HCT116 (cell line): ENCODE data around the gene LACTB. TPM values are rescaled to one million over a fixed set of nuclear protein-coding genes. Genes with fewer than 3 reads are reported as not detected.

ENCODE experiments used
- ATAC-seq: fragments of 200-7000 bp; cut with Tn5 transposase; 2 replicates; pipeline ENCODE4 v1.9.1; 2020; ENCODE audit warnings: mild to moderate bottlenecking, moderate library complexity
- BruUV-seq: library from RNA; stranded (reverse); fragments of 400-500 nt; replicated peaks from 2 replicates; lab custom pipeline; 2021; lab: Mats Ljungman, UMichigan
- CTCF ChIA-PET: fragments of 300-600 bp; sonication (Branson Sonifier 250); formaldehyde crosslinking; loops from one replicate; lab custom pipeline; 2021; ENCODE audit warnings: antibody characterized with exemption; lab: Charles Lee
- POLR2A ChIA-PET: fragments of 300-600, 350-600 bp; sonication (Branson Sonifier 250); formaldehyde crosslinking; loops from one replicate; lab custom pipeline; 2021; ENCODE audit warnings: antibody characterized with exemption; lab: Charles Lee
- RAD21 ChIA-PET, 2 experiments: fragments of 300-600 bp; sonication (Branson Sonifier 250); formaldehyde crosslinking; loops; one replicate each; lab custom pipeline; 2023; ENCODE audit warnings: low total read pairs in 2 of 2; ENCODE audit not compliant: uncharacterized antibody in 2 of 2, unreplicated experiment in 2 of 2, low non-redundant PET in 1 of 2; lab: Charles Lee
- DNase-seq: peaks from one replicate; pipeline ENCODE4 v3.0.0-alpha.2; 2010; ENCODE audit warnings: low read depth, low spot score
- H2AFZ ChIP-seq: fragments of 200-600 bp; shearing (Covaris generic), sonication (generic); 2 replicates; pipeline ENCODE4 v1.6.1; 2017; ENCODE audit warnings: low read depth, mixed run types, mixed read lengths, antibody characterized with exemption, low read length; ENCODE audit not compliant: poor library complexity, severe bottlenecking
- H3K27ac ChIP-seq: 2 replicates; pipeline ENCODE4 v1.5.1; 2012; ENCODE audit warnings: low read depth, low read length
- H3K27me3 ChIP-seq: fragments of 200-600 bp; sonication (generic); 2 replicates; pipeline ENCODE4 v1.6.1; 2016; ENCODE audit warnings: mixed run types, low read length, mixed read lengths; ENCODE audit not compliant: insufficient read depth
- H3K36me3 ChIP-seq, 2 experiments: fragments of 200-500 bp in 1 of 2; fragments of 200-600 bp in 1 of 2; sonication (Bioruptor generic) in 1 of 2; sonication (generic) in 1 of 2; 2 replicates each; pipeline versions ENCODE4 v1.5.1 to v1.6.1; 2014 to 2016; ENCODE audit warnings: low read length in 2 of 2, inconsistent platforms in 1 of 2, mixed read lengths in 1 of 2, mixed run types in 1 of 2; ENCODE audit not compliant: insufficient read depth in 2 of 2, control insufficient read depth in 1 of 2
- H3K4me1 ChIP-seq, 2 experiments: fragments of 200-600 bp in 1 of 2; sonication (generic) in 1 of 2; 2 replicates each; pipeline versions ENCODE4 v1.5.1 to v1.6.1; 2012 to 2017; ENCODE audit warnings: low read length in 2 of 2, inconsistent platforms in 1 of 2, mild to moderate bottlenecking in 1 of 2, mixed read lengths in 1 of 2, mixed run types in 1 of 2, moderate library complexity in 1 of 2; ENCODE audit not compliant: insufficient read depth in 2 of 2, control insufficient read depth in 1 of 2
- H3K4me2 ChIP-seq: fragments of 200-600 bp; sonication (generic); 2 replicates; pipeline ENCODE4 v1.6.1; 2017; ENCODE audit warnings: mixed run types, low read length, mixed read lengths
- H3K4me3 ChIP-seq, 2 experiments: fragments of 200-600 bp in 1 of 2; sonication (generic) in 1 of 2; replicated peaks in 1 of 2; 2 replicates each; pipeline ENCODE4 v1.5.1; 2011 to 2016; ENCODE audit warnings: low read length in 2 of 2, control low read depth in 1 of 2, low read depth in 1 of 2, mild to moderate bottlenecking in 1 of 2, mixed read lengths in 1 of 2, mixed run types in 1 of 2
- H3K79me2 ChIP-seq: fragments of 200-600 bp; sonication (generic); 2 replicates; pipeline ENCODE4 v1.6.1; 2017; ENCODE audit warnings: mild to moderate bottlenecking, mixed run types, low read length, moderate library complexity, mixed read lengths; ENCODE audit not compliant: insufficient read depth
- H3K9ac ChIP-seq: fragments of 200-600 bp; sonication (generic); 2 replicates; pipeline ENCODE4 v1.6.1; 2016; ENCODE audit warnings: low read length, mixed read lengths
- H3K9me2 ChIP-seq: fragments of 200-600 bp; sonication (generic), shearing (Covaris generic); 2 replicates; pipeline ENCODE4 v1.6.1; 2017; ENCODE audit warnings: mixed run types, mild to moderate bottlenecking, moderate library complexity; ENCODE audit not compliant: insufficient read depth
- H3K9me3 ChIP-seq, 2 experiments: fragments of 200-500 bp in 1 of 2; fragments of 200-600 bp in 1 of 2; sonication (Bioruptor generic) in 1 of 2; sonication (generic) in 1 of 2; 2 replicates each; pipeline ENCODE4 v1.6.1; 2014 to 2017; ENCODE audit warnings: low read length in 2 of 2, mixed read lengths in 2 of 2, inconsistent platforms in 1 of 2, low read depth in 1 of 2, mild to moderate bottlenecking in 1 of 2, mixed run types in 1 of 2, moderate library complexity in 1 of 2; ENCODE audit not compliant: control insufficient read depth in 1 of 2, insufficient read depth in 1 of 2
- H4K20me1 ChIP-seq: fragments of 200-600 bp; sonication (generic), shearing (Covaris generic); 2 replicates; pipeline ENCODE4 v1.6.1; 2017; ENCODE audit warnings: mixed run types, mild to moderate bottlenecking, moderate library complexity; ENCODE audit not compliant: insufficient read depth
- ATF3 ChIP-seq: IDR thresholded peaks from 2 replicates; pipeline ENCODE4 v1.6.1; 2012
- CTCF ChIP-seq, 3 experiments: fragments of 200-600 bp in 1 of 3; sonication (generic) in 1 of 3; IDR thresholded peaks in 2 of 3; conservative IDR thresholded peaks in 1 of 3; 2 replicates each; pipeline ENCODE4 v1.5.1; 2012 to 2017; ENCODE audit warnings: low read depth in 2 of 3, low read length in 2 of 3, antibody characterized with exemption in 1 of 3, borderline replicate concordance in 1 of 3, control low read depth in 1 of 3, mild to moderate bottlenecking in 1 of 3, mixed read lengths in 1 of 3, mixed run types in 1 of 3, moderate library complexity in 1 of 3; ENCODE audit not compliant: insufficient read depth in 1 of 3
- POLR2A ChIP-seq: IDR thresholded peaks from 2 replicates; pipeline ENCODE4 v1.7.0; 2011; ENCODE audit warnings: borderline replicate concordance; ENCODE audit not compliant: insufficient read depth, insufficient read length; ENCODE audit errors: extremely low read depth
- RAD21 ChIP-seq: IDR thresholded peaks from 2 replicates; pipeline ENCODE4 v1.6.1; 2012; ENCODE audit warnings: low read depth, mild to moderate bottlenecking
- SP1 ChIP-seq: IDR thresholded peaks from 2 replicates; pipeline ENCODE4 v1.6.1; 2012; ENCODE audit warnings: low read depth
- SRF ChIP-seq: IDR thresholded peaks from 2 replicates; pipeline ENCODE4 v1.6.1; 2012; ENCODE audit warnings: low read depth
- ZBTB33 ChIP-seq: IDR thresholded peaks from 2 replicates; pipeline ENCODE4 v1.6.1; 2011; ENCODE audit warnings: mild to moderate bottlenecking, low read length, moderate library complexity; ENCODE audit not compliant: insufficient replicate concordance; ENCODE audit errors: extremely low read depth
- ZFX ChIP-seq: fragments of 450-650 bp; IDR thresholded peaks from 2 replicates; pipeline ENCODE4 v1.6.1; 2017
- intact Hi-C: fragments of 100-400 bp; cut with micrococcal nuclease; formaldehyde crosslinking; loops from 2 replicates; pipeline ENCODE4 v1.10.0; 2022
- total RNA-seq: library from RNA; stranded (reverse); gene quantifications from one replicate; pipeline ENCODE4 v1.2.1, GENCODE V29; 2021; ENCODE audit not compliant: unreplicated experiment

The LACTB gene
- total RNA-seq, 1 experiment from 2014 or later: 7.6 TPM

GRCh38 chr15:63157118-63157843, 35.6 kb downstream of the LACTB start, which contains the start of gene RPS27L (continued):
- TF ChIP-seq ZBTB33 (peak; percentile 47), RAD21 (no peak), POLR2A (peak; percentile 88), SRF (no peak)
- TF ChIP-seq, all 23 proteins: peak for 12

- Histone ChIP-seq H3K9me3 (no peaks in the 10 kb centered on the region), H4K20me1 (no peaks in the 10 kb centered on the region), H2AFZ (peak overlapping the region; percentile 46), H3K27ac (peak overlapping the region; percentile 92), H3K9me2 (no peaks in the 10 kb centered on the region), H3K79me2 (peaks cover 18% of the 10 kb centered on the region), H3K36me3 (peaks cover 7 to 13% of the 10 kb centered on the region in 2 experiments; a peak in 2 of 4 replicates), H3K27me3 (no peaks in the 10 kb centered on the region), H3K4me3 (peak overlapping the region; percentile 82 to 89), H3K9ac (peak overlapping the region; percentile 69), H3K4me2 (peak overlapping the region; percentile 84), H3K4me1 (peaks cover 9 to 13% of the 10 kb centered on the region in 2 experiments; a peak in 3 of 4 replicates)
- peak; percentile 32 for DNase-seq
- CTCF ChIA-PET: interaction anchor here (0.7 kb wide), 1 partner anchor 47 kb away, joined by 3 read pairs; no protein-coding TSS in a partner anchor
- RAD21 ChIA-PET: interaction anchor here in 1 of 2 experiments (1.0 kb wide), 1 partner anchor 245 kb away, joined by 3 read pairs; no protein-coding TSS in a partner anchor
- TSS peak; percentile 79 for BruUV-seq
- intact Hi-C loops: loop anchor here (10.0 kb wide), 1 partner anchor 117 kb away; the partner anchor contains the start of gene APH1B
- POLR2A ChIA-PET: interaction anchor here (1.0 to 1.4 kb wide), 4 partner anchors 10 to 442 kb away, joined by 3 to 4 read pairs (median 4); partner anchors contain the start of gene RAB8B
- ATAC-seq: peak; percentile 64
- TF ChIP-seq ZFX (peak; percentile 24; the same call in 1 of the 2 replicates), CTCF (IDR thresholded peaks at IDR 0.05 in 2 of 3, conservative IDR thresholded peaks at IDR 0.05 in 1 of 3; ENCODE audit: borderline replicate concordance in 1 of 3, insufficient read depth in 1 of 3, low read depth in 2 of 3, low read length in 2 of 3) (0 out of 6 replicates have a peak, but pooled peaks of 2 of the 3 experiments have one; percentile 8 to 12), SP1 (no peak), ATF3 (no peak)
- TF ChIP-seq, all 23 proteins: peak for 2
Measured at GRCh38 chr15:63157891-63158431, 36.3 kb downstream of the LACTB start.
